Measurements from ENCODE around the gene MACROD1.

DNA sequence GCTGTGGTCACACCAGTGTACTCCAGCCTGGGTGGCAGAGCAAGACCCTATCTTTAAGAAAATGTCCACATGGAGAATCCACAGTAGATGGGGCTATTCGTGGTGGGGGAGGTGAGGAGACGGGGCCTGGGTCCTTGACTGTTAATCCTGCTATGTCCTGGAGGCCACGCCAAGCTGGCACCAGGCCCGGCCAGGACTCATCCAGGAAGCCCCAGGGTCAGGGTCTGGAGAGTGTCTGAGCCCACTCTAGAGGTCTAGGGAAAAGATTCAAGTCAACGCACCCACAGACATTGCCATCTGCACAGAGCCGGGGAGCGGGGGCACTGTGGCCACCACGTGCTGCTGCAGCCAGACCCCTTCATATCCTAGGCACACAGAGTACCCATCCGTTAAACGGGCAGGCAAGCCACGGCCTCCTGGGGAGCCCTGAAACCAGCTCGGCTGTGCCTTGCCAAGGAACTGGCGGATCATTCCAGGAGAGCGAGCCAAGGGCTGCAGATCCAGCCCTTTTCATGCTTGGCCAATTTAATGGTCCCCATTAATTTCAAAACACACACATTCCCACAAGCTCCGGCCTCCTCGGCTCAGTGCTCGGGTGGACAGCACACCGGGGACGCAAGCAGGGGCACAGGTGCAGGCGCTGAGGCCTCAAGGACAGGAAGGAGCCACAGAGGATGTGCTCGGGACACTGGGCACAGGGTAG lies 24.7 kb downstream of the MACROD1 start:
- TF ChIP-seq, protein P1, sequence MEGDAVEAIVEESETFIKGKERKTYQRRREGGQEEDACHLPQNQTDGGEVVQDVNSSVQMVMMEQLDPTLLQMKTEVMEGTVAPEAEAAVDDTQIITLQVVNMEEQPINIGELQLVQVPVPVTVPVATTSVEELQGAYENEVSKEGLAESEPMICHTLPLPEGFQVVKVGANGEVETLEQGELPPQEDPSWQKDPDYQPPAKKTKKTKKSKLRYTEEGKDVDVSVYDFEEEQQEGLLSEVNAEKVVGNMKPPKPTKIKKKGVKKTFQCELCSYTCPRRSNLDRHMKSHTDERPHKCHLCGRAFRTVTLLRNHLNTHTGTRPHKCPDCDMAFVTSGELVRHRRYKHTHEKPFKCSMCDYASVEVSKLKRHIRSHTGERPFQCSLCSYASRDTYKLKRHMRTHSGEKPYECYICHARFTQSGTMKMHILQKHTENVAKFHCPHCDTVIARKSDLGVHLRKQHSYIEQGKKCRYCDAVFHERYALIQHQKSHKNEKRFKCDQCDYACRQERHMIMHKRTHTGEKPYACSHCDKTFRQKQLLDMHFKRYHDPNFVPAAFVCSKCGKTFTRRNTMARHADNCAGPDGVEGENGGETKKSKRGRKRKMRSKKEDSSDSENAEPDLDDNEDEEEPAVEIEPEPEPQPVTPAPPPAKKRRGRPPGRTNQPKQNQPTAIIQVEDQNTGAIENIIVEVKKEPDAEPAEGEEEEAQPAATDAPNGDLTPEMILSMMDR (IDR thresholded peaks at IDR 0.05), result no peak
- TF ChIP-seq ZFX (IDR thresholded peaks at IDR 0.05; ENCODE audit: borderline replicate concordance), result no peak
